ENCODE measurements around the gene CCDC57.

The CCDC57 gene

DNA sequence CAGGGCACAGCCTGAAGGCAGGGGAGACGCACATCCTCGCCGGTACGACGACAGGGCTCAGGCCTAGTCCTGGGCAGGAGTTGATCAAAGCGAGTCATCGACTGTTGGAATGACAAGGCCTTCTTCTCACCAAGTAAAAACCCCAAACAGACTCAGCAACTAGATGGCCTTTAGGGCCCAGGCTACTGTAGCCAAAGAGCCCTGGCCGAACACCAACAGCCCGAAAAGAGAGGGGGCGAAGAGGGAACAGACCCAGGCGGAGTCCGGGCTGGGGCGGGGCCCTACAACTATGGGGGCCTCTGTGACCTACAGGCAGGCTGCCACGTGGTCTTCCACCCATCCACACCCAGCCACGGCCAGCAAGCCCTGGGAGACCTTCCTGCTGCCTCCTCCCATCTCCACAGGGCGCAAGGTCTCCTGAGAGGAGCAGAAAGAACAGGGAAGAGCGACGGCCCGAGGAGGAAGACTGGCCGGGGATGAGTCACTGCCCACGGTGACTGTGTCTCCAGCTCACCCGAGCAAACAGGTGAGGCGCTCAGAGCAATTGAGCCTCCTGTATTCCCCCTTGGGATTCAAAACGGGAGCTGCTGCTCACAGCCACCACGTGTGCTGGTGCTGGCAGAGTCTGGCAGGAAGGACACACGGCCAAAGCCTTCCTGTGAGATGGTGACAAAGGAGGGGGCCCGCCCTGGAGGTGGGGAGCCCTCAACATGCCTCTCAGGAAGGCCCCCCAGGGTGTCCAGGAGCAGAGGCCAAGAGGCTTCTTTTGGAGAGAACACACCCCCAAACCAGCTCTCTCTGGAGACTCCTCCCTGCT lies 33.9 kb upstream of the CCDC57 start:
- no peak for DNase-seq (ENCODE audit: low spot score)

DNA sequence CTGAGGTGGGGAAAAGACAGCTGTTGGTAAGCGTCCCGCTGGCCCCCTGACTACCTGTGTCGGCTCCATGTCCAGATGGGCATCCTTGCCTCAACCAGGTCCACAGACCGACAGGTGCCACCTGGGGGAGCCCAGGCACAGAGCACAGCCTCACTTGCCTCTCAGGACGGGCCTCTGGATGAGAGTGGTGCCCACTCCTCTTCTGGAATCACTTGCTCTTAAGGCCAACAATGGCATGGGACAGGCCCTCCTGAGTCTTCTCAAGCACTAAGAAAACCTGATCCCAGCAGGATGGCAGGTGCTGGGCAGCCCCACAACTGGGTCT lies 33.4 kb upstream of the CCDC57 start:
- no peak for DNase-seq (ENCODE audit: low spot score)

DNA sequence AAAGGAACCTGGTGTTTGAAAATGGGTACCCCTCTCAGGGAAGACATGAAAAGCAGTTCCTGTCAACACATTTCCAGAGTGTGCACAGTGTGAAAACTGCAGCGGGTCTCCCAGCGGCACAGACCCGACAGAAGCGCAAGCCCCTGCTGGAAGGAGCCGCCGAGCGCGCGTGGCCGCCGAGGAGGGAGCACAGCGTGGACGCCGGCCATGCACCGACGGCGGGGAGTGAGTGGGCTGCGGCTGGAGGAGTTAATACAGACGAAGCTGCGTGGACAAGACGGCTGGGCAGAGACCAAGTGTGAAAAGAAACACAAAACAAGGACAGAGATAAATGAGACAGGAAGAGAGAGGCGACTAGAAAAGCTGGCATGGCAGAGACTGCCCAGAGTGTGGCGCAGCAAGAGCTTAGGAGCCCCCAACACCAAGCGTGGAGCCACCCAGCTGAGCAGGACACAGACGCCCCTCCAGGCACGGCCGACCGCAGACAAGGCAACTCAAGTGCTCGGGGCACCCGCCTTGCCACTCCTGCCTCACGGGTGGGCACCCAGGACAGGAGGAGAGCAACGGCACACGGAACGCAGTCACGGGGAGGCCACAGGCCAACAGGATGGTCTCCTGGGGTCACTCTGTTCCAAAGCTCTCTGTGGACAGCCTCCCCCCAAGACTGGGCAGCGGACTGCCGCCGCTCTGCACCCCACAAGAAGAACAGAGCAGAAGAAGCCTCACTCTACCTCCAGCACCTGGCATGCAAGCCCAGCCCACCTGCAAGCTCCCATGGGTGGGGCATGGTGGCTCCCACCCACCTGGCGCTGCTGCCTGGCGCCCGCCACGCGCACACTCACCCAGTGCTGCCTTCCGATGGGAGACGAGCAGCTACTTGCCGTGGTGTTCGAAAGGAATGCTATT lies 32.7 kb upstream of the CCDC57 start:
- DNase-seq (ENCODE audit: low spot score), result no peak

DNA sequence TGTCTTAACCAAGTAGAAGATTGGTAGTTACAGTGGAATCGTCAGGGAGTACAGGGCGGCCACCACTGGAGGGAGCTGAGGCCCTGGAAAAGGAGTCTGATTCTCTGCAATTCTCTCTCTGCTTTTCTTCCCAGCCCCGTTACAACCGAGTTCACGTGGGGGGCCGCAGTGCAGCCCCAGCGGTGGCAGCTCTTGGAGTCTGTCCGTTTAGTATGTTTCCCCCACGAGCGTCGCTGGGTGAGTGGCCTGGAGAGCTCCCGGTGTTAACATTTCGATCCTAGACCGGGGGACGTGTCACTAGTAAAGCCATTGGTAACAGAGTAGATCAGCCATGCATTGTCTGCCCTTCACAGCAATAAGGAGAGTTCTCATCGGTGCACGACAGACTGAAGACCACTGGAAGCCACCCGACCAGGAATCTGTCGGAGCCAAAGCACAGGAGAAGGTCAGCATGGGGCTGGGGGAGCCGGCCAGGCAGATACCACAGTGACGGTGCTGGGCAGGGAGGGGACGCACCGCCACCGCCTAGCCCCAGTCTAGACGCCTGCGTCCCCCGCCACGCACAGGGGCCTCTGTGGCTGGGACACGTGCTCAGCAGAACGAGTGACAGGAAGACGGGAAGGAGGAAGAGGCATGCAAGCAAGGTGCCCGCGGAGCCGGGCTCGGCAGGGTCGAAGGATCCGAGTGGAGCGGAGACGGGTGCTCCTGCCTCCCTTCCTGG lies 31.9 kb upstream of the CCDC57 start:
- DNase-seq (ENCODE audit: low spot score), result no peak

DNA sequence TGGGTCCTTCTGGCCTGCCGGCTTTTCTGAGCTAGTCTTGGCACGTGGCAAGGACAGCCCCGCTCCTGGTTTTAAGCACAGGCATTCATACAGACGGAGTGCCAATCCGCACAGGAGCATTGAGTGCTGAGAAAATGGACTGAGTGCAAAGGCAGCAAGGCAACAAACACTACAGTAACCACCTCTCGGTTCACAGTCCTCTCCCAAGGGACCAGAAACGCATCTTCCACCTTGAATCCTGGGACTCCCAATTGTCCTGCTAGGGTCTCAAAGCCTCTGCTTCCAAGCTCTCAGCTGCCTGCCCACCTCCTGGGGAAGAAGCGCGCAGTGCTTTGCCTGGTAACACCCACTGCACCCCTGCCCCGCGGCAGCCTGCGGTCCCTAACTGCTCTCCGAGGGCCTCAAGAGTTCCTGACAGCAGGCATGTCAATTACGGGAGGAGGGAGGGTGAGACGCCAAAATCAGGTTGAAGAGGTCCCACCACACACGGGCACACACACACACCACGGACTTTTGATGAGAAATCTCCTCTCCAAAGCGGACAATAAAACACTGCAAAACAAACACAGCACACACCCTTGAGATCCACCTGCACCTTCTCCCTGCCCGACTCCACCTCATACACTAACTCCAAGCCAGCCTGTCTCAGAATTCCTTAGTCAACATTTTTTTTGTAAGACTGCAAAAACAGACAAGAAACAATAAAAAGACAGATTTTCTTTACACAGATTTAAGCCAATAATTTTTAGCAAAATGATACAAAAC lies 31.2 kb upstream of the CCDC57 start:
- DNase-seq (ENCODE audit: low spot score), result no peak

DNA sequence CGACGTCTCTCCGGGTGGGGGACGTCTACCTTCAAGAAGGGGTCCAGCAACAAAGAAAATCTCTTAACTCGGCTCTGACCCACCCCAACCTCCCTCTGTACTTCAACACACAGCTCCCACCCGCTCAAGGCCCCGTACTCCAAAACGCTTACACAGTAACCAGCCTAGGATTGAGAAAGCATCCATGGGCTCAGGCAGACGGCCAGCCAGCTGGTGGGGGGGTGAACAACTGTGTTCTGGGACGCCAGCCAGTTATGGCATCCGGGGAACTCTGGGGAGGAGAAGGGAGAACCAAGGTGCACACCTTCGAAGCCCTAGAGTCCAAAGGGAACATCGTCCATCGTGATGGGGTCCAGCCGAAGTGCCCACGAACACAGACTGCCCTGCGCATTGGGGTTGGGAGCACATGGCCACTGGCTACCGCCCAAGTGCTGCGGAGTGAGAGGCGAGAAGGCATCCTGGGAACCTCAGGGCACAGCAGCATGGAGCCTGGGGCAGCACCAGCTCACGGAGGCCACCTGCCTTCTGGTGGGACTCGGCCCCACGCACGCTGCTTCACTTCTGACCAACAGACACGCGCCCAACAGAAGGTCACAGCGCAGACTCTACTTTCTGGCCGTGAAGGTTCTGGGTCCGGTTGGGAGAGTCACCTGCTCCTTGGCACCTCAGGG lies 30.5 kb upstream of the CCDC57 start:
- no peak for DNase-seq (ENCODE audit: low spot score)

DNA sequence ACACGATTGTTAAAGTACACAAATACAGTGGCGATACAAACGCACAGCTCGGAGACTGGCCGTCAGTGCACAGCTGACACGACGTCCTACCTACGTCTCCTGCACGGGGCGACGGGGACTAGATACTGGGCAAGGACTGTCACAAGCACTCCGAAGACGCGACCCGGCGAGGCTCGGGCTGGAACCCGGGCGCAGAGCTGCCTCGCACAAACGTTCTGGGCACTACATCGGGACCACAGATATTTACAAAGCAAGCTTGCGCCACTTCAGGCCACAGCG lies 30.0 kb upstream of the CCDC57 start:
- no peak for DNase-seq (ENCODE audit: low spot score)

DNA sequence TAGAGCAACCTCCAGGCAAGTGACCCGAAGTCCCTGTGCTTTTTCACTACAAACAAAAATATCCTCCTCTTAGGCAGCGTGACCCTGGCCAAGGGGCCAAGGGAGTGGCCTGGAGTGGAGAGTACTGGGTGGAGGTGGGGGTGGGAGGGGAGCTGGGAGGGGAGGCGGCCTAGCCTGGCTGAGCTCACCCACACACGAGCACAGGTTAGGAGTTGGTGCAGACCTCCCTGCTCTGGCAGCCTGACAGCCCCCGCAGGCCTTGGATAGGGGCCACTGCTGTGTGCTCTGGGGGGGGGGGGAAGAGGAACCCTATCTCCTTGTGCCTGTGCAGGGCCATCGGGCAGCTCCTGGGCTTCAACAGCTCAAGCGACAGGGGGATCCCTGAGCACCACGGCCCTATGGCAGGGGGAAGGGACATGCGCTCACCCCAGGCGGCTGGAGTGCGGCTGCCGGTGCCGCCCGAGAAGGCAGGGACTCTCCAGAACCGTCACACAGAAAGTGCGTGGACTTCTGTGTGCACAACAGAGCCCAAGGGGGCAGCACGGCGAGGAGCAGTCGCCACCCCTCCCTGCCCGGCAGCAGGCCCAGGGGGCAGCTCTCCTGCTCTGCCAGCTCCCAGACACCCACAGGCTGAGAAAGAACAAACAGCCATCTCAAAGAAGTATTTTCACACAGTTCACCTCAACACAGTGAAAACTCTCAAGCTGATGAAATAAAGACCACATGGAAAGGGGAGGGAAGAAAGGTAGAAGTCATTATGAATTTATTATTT lies 29.5 kb upstream of the CCDC57 start:
- no peak for DNase-seq (ENCODE audit: low spot score)

DNA sequence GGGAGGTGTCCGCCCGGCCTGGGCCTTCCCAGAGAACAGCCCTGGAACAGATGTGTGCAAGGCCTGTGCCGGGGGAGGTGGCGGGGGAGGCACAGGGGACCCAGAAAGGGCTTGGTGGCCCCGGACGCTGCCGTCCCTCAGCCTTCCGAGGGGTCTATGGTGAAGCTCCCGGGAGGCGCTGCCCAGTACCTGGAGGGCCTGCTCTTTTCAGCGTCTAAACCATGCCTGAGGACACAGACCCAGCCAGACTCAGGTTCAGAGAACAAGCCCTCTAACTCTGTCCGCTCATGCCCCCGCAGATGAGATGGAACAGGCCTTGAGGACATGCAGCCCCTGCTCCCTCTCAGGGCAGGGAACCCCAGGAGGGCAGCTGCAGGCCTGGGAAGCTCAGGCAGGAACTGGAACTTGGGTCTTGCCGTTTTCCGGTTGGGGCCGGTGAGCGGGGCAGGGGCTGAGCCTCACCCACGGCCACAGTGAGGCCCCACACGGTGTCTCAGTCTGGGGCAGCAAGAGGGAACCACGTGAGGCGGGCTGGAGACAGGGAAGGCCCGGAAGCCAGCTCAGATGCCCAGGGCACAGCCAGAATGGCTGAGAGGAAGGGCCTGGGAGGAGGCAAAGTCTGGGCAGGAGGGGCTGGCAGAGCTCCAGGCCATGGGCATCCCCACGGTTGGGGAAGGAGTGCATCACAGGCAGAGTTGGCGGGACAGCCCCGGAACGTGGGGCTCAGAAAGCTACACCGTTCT lies 28.7 kb upstream of the CCDC57 start:
- peak; percentile 24 for DNase-seq (ENCODE audit: low spot score)

DNA sequence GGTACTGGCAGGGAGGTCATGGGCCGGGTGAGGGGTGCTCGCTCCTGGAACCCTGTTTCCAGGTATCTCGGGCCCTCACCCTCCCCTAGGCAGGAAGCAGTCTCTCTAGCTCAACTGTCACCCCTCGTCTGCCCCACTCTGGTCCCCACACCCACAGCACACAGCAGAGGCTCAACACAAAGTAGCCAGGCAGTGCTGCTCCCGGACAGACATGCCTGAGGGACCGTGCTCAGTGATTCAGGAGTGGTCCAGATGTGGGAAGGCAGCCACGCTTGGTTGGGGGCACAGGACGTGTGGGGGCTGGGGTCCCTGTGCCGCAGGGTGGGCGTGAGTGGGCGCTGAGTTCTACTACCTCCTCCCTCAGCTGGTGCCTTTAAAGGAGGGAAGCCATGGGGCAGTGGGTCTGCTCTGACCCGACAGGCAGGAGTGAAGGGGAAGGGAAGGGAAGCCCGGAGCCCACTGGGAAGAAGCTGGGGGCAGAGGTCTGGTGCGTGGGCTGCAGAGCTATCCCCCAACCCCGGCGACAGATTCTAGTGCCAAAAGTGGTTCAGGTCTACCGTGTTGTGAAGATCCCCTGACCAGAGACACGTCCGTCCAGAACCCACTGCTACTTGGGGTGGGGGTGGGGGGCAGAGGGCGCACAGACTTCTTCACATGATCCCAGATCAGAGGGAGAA lies 28.0 kb upstream of the CCDC57 start:
- no peak for DNase-seq (ENCODE audit: low spot score)

DNA sequence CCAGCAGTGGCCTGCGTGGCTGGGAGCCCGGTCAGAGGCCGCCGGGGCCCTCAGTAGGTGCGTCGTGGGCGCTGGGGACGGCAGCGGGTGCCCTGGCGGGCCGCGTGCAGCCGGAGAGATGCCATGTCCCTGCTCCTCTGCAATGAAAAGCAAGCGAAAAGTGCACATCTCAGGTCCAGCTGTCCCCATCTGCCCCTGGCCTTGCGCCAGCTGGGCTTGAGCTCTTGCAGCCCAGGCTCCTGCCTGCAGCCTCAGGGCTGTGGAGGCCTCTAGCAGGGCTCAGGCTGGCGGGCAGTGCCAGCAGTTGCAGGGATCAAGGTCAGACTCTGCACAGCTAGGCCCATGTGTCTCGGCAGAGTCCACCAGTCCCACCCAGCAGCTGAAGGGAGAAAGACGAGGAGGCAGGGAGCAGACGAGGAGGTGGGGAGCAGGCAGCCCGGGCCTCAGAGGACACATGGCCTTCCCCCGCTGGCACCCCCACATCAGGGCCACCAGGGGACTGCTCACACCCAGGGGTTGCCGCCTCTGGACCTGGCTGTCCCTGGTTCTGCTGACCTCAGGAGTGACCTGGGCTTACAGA lies 27.4 kb upstream of the CCDC57 start:
- no peak for DNase-seq (ENCODE audit: low spot score)

DNA sequence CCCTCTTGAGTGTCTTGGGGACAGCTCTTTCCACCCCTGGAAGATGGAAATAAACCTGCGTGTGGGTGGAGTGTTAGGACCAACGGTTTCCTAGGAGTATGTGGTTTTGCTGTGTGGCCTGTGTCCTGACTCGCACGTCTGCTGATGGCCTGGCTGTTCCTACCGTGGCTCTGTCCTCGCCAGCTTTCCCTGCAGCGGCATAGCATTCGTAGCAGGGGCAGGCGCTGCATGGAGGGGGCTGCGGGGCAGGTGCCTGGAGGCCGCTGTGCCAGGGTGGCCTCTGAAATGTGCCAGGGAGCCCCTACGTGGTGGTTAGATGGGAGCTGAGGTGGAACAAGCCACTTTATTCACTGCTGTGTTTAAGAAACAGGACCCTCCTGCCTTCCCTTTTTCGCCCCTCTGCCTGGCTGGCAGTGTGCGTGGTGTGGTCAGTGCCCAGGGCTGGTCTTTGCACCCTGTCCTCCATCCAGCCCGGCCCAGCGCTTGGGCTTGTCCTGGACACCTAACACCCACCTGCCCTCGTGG lies 26.8 kb upstream of the CCDC57 start:
- no peak for DNase-seq (ENCODE audit: low spot score)

DNA sequence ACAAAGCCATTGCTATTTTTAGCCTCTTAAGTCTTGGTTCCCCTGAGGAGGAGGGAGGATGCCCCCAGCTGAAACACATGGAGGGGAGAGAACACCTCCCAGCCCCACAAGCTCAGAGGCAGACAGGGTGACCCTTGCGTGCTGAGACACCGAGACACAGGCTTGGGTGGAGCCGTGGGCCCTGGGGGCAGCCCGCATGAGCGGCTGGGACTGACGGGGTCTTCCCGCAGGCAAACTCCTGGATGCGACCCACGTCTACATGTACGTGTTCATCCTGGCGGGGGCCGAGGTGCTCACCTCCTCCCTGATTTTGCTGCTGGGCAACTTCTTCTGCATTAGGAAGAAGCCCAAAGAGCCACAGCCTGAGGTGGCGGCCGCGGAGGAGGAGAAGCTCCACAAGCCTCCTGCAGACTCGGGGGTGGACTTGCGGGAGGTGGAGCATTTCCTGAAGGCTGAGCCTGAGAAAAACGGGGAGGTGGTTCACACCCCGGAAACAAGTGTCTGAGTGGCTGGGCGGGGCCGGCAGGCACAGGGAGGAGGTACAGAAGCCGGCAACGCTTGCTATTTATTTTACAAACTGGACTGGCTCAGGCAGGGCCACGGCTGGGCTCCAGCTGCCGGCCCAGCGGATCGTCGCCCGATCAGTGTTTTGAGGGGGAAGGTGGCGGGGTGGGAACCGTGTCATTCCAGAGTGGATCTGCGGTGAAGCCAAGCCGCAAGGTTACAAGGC lies 26.0 kb upstream of the CCDC57 start:
- DNase-seq (ENCODE audit: low spot score), result peak; percentile 80

DNA sequence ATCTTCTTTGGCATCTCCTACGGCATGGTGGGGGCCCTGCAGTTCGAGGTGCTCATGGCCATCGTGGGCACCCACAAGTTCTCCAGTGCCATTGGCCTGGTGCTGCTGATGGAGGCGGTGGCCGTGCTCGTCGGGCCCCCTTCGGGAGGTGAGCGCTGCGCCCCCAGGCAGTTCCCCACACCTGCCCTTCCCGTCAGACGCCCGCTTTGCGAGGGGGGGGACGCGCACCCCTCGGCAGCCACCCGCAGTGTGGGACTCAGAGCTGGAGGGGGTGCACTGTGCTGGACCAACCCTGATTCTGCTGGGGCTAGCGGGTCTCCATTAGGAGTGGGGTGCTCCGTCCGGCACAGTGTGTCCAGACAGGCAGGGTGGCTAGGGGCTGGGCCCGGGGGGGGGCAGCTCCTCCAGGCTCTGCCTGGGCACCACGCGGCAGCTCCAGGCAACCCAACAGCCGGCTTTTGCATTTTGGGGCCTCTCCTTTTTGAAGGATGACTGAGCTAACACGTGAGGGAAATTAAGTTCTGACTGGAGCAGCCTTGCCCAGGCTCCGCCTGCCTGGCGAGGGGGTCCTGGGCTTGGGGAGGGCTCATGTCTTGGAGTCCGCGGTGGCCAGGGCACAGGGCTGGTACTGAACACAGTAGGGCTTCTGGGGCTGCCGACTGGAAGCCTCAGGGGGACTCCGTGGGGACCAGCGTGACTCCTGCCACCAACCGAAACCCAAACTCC lies 25.3 kb upstream of the CCDC57 start:
- no peak for DNase-seq (ENCODE audit: low spot score)

DNA sequence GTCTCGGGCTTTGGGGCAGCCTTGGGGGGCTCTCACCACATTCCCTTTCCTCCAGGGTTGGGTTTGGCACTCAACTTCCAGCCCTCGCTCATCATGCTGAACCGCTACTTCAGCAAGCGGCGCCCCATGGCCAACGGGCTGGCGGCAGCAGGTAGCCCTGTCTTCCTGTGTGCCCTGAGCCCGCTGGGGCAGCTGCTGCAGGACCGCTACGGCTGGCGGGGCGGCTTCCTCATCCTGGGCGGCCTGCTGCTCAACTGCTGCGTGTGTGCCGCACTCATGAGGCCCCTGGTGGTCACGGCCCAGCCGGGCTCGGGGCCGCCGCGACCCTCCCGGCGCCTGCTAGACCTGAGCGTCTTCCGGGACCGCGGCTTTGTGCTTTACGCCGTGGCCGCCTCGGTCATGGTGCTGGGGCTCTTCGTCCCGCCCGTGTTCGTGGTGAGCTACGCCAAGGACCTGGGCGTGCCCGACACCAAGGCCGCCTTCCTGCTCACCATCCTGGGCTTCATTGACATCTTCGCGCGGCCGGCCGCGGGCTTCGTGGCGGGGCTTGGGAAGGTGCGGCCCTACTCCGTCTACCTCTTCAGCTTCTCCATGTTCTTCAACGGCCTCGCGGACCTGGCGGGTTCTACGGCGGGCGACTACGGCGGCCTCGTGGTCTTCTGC lies 24.6 kb upstream of the CCDC57 start:
- no peak for DNase-seq (ENCODE audit: low spot score)

DNA sequence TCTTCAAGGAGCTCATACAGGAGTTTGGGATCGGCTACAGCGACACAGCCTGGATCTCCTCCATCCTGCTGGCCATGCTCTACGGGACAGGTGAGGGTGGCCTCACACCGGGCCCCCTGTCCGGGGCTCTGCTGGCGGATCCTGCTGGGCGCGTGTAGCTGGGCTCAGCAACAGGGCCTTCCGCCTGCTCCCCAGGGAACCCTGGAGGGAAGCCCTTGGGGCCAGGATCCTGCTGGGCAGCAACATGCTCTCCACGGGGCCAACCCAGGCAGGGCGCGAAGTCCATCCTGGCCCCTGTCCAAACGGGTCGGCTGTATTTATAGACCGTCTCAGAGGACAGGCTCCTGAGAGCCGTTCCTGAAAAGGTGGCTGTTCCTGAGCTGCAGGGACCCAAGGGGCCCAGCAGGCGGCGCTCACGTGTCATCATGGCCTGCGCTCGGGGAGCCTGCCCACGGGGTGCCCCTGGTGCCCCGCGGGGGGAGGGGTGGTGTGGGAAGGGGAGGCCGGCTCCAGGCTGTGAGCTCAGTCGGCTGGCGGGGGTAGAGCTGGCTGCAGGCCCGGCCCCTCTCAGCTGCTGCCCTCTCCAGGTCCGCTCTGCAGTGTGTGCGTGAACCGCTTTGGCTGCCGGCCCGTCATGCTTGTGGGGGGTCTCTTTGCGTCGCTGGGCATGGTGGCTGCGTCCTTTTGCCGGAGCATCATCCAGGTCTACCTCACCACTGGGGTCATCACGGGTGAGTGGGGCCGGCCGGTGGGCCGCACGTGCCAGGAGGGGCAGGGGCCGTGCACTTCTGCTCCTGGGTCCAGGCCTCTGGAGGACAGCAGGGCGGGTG lies 23.7 kb upstream of the CCDC57 start:
- DNase-seq (ENCODE audit: low spot score), result peak; percentile 73

All from CD4-positive, alpha-beta T cell treated with Interleukin-2 at 100 ng/mL for 4 hours (primary cell).